Endothelial cell of umbilical vein (primary cell): ENCODE measurements around the gene ITPRIP. TPM values are rescaled to one million over a fixed set of nuclear protein-coding genes. Genes with fewer than 3 reads are reported as not detected.

ENCODE experiments used
- BruUV-seq: library from RNA; stranded (reverse); fragments of 400-500 nt; replicated peaks from 2 replicates; lab custom pipeline; 2021; lab: Mats Ljungman, UMichigan
- CTCF ChIA-PET: fragments of 300-600, 350-600 bp; sonication (Branson Sonifier 250); formaldehyde crosslinking; loops from one replicate; lab custom pipeline; 2021; ENCODE audit warnings: antibody characterized with exemption, inconsistent platforms; lab: Charles Lee
- POLR2A ChIA-PET: fragments of 300-600, 350-600 bp; sonication (Branson Sonifier 250); formaldehyde crosslinking; loops from one replicate; lab custom pipeline; 2021; ENCODE audit warnings: antibody characterized with exemption, inconsistent platforms; lab: Charles Lee
- DNase-seq: peaks from one replicate; pipeline ENCODE4 v3.0.0-alpha.2; 2011; ENCODE audit warnings: low read depth, low spot score
- FAIRE-seq: peaks from 2 replicates; lab custom pipeline; 2011; peaks lifted over from hg19 to GRCh38; lab: Jason Lieb, UNC
- H2AFZ ChIP-seq: 2 replicates; pipeline ENCODE4 v1.6.0; 2012; ENCODE audit warnings: low read depth, low read length, control low read depth, inconsistent platforms
- H3K27ac ChIP-seq: 2 replicates; pipeline ENCODE4 v1.5.1; 2011; ENCODE audit warnings: low read depth, mild to moderate bottlenecking, control low read depth, low read length, moderate library complexity; ENCODE audit not compliant: insufficient read depth
- H3K27me3 ChIP-seq, 2 experiments: 2 replicates each; pipeline versions ENCODE4 v1.6.0 to v1.6.1; 2011; ENCODE audit warnings: low read length in 2 of 2, mixed read lengths in 1 of 2; ENCODE audit not compliant: control insufficient read depth in 2 of 2, insufficient read depth in 2 of 2
- H3K36me3 ChIP-seq, 2 experiments: 2 replicates in 1 of 2; 3 replicates in 1 of 2; pipeline ENCODE4 v1.5.1; 2011; ENCODE audit warnings: low read length in 2 of 2, mild to moderate bottlenecking in 1 of 2, moderate library complexity in 1 of 2; ENCODE audit not compliant: control insufficient read depth in 2 of 2, insufficient read depth in 2 of 2; ENCODE audit errors: extremely low read depth in 1 of 2
- H3K4me1 ChIP-seq: 3 replicates; pipeline ENCODE4 v1.5.1; 2011; ENCODE audit warnings: mild to moderate bottlenecking, low read length; ENCODE audit not compliant: control insufficient read depth, insufficient read depth; ENCODE audit errors: extremely low read depth
- H3K4me2 ChIP-seq: 2 replicates; pipeline ENCODE4 v1.6.1; 2011; ENCODE audit warnings: low read length, control low read depth, mixed read lengths; ENCODE audit not compliant: insufficient read depth
- H3K4me3 ChIP-seq, 3 experiments: fragments of 200-600 bp in 1 of 3; sonication (generic), shearing (Covaris generic) in 1 of 3; replicated peaks in 1 of 3; 2 replicates each; pipeline ENCODE4 v1.5.1; 2011 to 2016; ENCODE audit warnings: control low read depth in 3 of 3, low read length in 3 of 3, mild to moderate bottlenecking in 2 of 3, inconsistent platforms in 1 of 3, low read depth in 1 of 3, moderate library complexity in 1 of 3; ENCODE audit not compliant: insufficient read depth in 1 of 3
- H3K79me2 ChIP-seq: 2 replicates; pipeline ENCODE4 v1.6.0; 2012; ENCODE audit warnings: low read length, inconsistent platforms; ENCODE audit not compliant: control insufficient read depth, insufficient read depth
- H3K9ac ChIP-seq: replicated peaks from 2 replicates; pipeline ENCODE3; 2011; ENCODE audit warnings: low read length, control low read depth; ENCODE audit not compliant: insufficient read depth; ENCODE audit errors: extremely low read depth
- H3K9me1 ChIP-seq: replicated peaks from 3 replicates; pipeline ENCODE4 v1.6.0; 2011; ENCODE audit warnings: mild to moderate bottlenecking, low read length; ENCODE audit not compliant: control insufficient read depth, insufficient read depth; ENCODE audit errors: extremely low read depth
- H3K9me3 ChIP-seq: replicated peaks from 2 replicates; pipeline ENCODE4 v1.5.1; 2012; ENCODE audit warnings: low read length, inconsistent platforms; ENCODE audit not compliant: control insufficient read depth, insufficient read depth
- H4K20me1 ChIP-seq: replicated peaks from 2 replicates; pipeline ENCODE3; 2011; ENCODE audit warnings: mild to moderate bottlenecking, low read length; ENCODE audit not compliant: control insufficient read depth, insufficient read depth; ENCODE audit errors: extremely low read depth
- EZH2 ChIP-seq: IDR thresholded peaks from 2 replicates; pipeline ENCODE4 v1.6.1; 2012; ENCODE audit warnings: borderline replicate concordance, low read depth, mild to moderate bottlenecking, moderate library complexity, low read length, inconsistent platforms; ENCODE audit not compliant: severe bottlenecking
- FOS ChIP-seq: IDR thresholded peaks from 2 replicates; pipeline ENCODE4 v1.6.1; 2011; ENCODE audit warnings: mild to moderate bottlenecking, low read length, moderate library complexity, borderline replicate concordance; ENCODE audit not compliant: insufficient read depth
- GATA2 ChIP-seq: IDR thresholded peaks from 2 replicates; pipeline ENCODE4 v1.7.0; 2011; ENCODE audit warnings: low read depth, mild to moderate bottlenecking, moderate library complexity, mixed read lengths, low read length; ENCODE audit not compliant: insufficient read length, insufficient read depth
- JUN ChIP-seq: IDR thresholded peaks from 2 replicates; pipeline ENCODE4 v1.6.1; 2011; ENCODE audit warnings: borderline replicate concordance, low read depth; ENCODE audit not compliant: insufficient read length, insufficient read depth
- POLR2A ChIP-seq: IDR thresholded peaks from 2 replicates; pipeline ENCODE4 v1.6.1; 2012; ENCODE audit warnings: low read depth, mild to moderate bottlenecking, control low read depth, low read length
- POLR2AphosphoS5 ChIP-seq: IDR thresholded peaks from 2 replicates; pipeline ENCODE4 v1.6.1; 2012; ENCODE audit warnings: low read depth, mild to moderate bottlenecking, control low read depth, low read length, moderate library complexity; ENCODE audit not compliant: insufficient read depth
- dilution Hi-C: fragments of 300-500 bp; cut with MboI; formaldehyde crosslinking; loops from one replicate; pipeline ENCODE4 v1.15.0; 2019; ENCODE audit warnings: low sequenced_read_pairs; ENCODE audit not compliant: extremely low pct_ligation_motif_present
- intact Hi-C: fragments of 100-400 bp; cut with micrococcal nuclease; formaldehyde crosslinking; loops from one replicate; pipeline ENCODE4 v1.10.0; 2022
- polyA plus RNA-seq, 4 experiments: library from polyadenylated mRNA; depleted of rRNA in 3 of 4; stranded (reverse) in 3 of 4; unstranded in 1 of 4; fragments of >200 nt; gene quantifications; 2 replicates each; pipeline versions ENCODE4 v1.2.1 to v1.2.3, GENCODE V29; 2011 to 2012; ENCODE audit warnings: missing spikeins in 1 of 4
- total RNA-seq: library from RNA; stranded (reverse); gene quantifications from 2 replicates; pipeline ENCODE4 v1.2.3, GENCODE V29; 2021
- TF ChIP-seq, protein P1 (sequence below), 2 donors: IDR thresholded peaks; 1 replicate in 1 of 2; 2 replicates in 1 of 2; pipeline ENCODE4 v1.5.1; 2011; ENCODE audit warnings: low read length in 2 of 2, mild to moderate bottlenecking in 2 of 2, moderate library complexity in 2 of 2, control low read depth in 1 of 2, inconsistent platforms in 1 of 2, low read depth in 1 of 2; ENCODE audit not compliant: insufficient read depth in 1 of 2; ENCODE audit errors: extremely low read depth in 1 of 2
- TF ChIP-seq, protein P2 (sequence below): IDR thresholded peaks from 2 replicates; pipeline ENCODE4 v1.6.1; 2011; ENCODE audit not compliant: insufficient read depth, insufficient read length

The ITPRIP gene
- total and polyA plus RNA-seq, 2 donors (not counting 3 experiments of a cell fraction or from before 2014, with no cell fraction given): 31.4 to 33.2 TPM

DNA sequence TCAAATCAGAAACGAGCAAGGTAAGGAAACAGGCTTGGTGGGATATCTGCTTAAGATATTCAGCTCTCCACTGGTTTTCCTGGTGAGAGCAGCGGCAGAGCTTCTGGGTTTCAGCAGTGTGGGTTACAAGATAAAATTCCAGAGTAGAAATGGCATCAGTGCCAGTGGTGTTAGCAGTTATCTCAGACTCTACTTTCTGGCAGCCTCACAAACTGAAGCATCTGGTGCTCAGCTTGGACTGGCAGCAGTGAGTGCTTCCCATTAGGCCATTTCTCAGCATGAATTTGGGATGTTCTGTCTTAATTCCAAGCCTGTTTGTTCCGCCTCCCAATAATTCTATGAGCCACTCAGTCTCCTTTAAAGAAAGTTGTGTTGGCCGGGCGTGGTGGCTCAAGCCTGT is 76.2 kb downstream of the ITPRIP start:
- Histone ChIP-seq H3K27me3 (no peaks in the 10 kb centered on the region), H3K9me1 (no peaks in the 10 kb centered on the region), H4K20me1 (no peaks in the 10 kb centered on the region), H3K36me3 (peaks cover 22 to 33% of the 10 kb centered on the region in 2 experiments), H3K4me1 (peaks cover 51% of the 10 kb centered on the region), H3K27ac (peak overlapping the region; percentile 94), H3K9ac (no peak overlapping the region), H3K79me2 (peaks cover 69% of the 10 kb centered on the region), H3K4me2 (no peak overlapping the region), H3K9me3 (no peaks in the 10 kb centered on the region), H2AFZ (no peak overlapping the region), H3K4me3 (no peak overlapping the region)
- TF ChIP-seq POLR2AphosphoS5 (no peak), FOS (no peak), GATA2 (no peak), JUN (no peak), EZH2 (no peak), POLR2A (no peak)
- TF ChIP-seq, protein P1, sequence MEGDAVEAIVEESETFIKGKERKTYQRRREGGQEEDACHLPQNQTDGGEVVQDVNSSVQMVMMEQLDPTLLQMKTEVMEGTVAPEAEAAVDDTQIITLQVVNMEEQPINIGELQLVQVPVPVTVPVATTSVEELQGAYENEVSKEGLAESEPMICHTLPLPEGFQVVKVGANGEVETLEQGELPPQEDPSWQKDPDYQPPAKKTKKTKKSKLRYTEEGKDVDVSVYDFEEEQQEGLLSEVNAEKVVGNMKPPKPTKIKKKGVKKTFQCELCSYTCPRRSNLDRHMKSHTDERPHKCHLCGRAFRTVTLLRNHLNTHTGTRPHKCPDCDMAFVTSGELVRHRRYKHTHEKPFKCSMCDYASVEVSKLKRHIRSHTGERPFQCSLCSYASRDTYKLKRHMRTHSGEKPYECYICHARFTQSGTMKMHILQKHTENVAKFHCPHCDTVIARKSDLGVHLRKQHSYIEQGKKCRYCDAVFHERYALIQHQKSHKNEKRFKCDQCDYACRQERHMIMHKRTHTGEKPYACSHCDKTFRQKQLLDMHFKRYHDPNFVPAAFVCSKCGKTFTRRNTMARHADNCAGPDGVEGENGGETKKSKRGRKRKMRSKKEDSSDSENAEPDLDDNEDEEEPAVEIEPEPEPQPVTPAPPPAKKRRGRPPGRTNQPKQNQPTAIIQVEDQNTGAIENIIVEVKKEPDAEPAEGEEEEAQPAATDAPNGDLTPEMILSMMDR (IDR thresholded peaks at IDR 0.05; ENCODE audit: extremely low read depth in 1 of 2, insufficient read depth in 1 of 2, low read depth in 1 of 2, low read length in 2 of 2): no peak
- TF ChIP-seq, protein P2, sequence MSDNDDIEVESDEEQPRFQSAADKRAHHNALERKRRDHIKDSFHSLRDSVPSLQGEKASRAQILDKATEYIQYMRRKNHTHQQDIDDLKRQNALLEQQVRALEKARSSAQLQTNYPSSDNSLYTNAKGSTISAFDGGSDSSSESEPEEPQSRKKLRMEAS: no peak
- no TSS peak for BruUV-seq
- dilution Hi-C loops (no loop called here), intact Hi-C loops (no loop called here)
- POLR2A ChIA-PET: no interaction called here
- FAIRE-seq (no peak), DNase-seq (no peak)
- CTCF ChIA-PET: interaction anchor here (1.8 to 2.7 kb wide), 2 partner anchors 13 kb away, joined by 12 to 21 read pairs; no protein-coding TSS in a partner anchor
